ENCODE results near the gene PRDM16. TPM values are rescaled to one million over a fixed set of nuclear protein-coding genes. Genes with fewer than 3 reads are reported as not detected.

PRDM16 gene
- polyA plus RNA-seq, 1 of the 3 experiments (the other 2 are of a cell fraction): not detected

- no peak for TF ChIP-seq CTCF (IDR thresholded peaks at IDR 0.05)
- TF ChIP-seq NRF1 (IDR thresholded peaks at IDR 0.05; ENCODE audit: low read depth, low read length): no peak
- TF ChIP-seq USF2 (IDR thresholded peaks at IDR 0.05; ENCODE audit: borderline replicate concordance, low read depth, low read length): no peak
- TF ChIP-seq GATA2 (CRISPR knock-in tag; IDR thresholded peaks at IDR 0.05): no peak
Observed at GRCh38 chr1:3040004-3040403, 29.0 kb upstream of the PRDM16 start (continued).

- Histone ChIP-seq H3K79me2 (ENCODE audit: insufficient read depth) (no peaks in the 10 kb centered on the region), H3K9me2 (no peaks in the 10 kb centered on the region), H3K4me2 (no peak overlapping the region), H3K9ac (no peak overlapping the region), H2AFZ (ENCODE audit: low read depth) (no peak overlapping the region), H3F3A (replicated peaks; ENCODE audit: insufficient read depth) (no peaks in the 10 kb centered on the region), H3K27me3 (ENCODE audit: insufficient read depth) (no peaks in the 10 kb centered on the region), H3K4me3 (ENCODE audit: low read depth in 2 of 2, low read length in 1 of 2) (no peak overlapping the region), H4K20me1 (ENCODE audit: insufficient read depth) (no peaks in the 10 kb centered on the region), H3K27ac (ENCODE audit: low read depth in 2 of 2, low read length in 1 of 2) (no peak overlapping the region), H3K9me3 (no peaks in the 10 kb centered on the region), H3K4me1 (ENCODE audit: control insufficient read depth in 1 of 2, insufficient read depth in 2 of 2, low read depth in 1 of 2, low read length in 1 of 2) (no peaks in the 10 kb centered on the region), H3K36me3 (replicated peaks in 1 of 2; ENCODE audit: control insufficient read depth in 1 of 2, insufficient read depth in 2 of 2, low read length in 1 of 2) (no peaks in the 10 kb centered on the region)
- no peak for TF ChIP-seq PBX3 (IDR thresholded peaks at IDR 0.05)
- TF ChIP-seq EP300 (IDR thresholded peaks at IDR 0.05; ENCODE audit: borderline replicate concordance in 1 of 2, low read depth in 1 of 2, low read length in 1 of 2): no peak
- POLR2A ChIA-PET: no interaction called here
- CTCF ChIA-PET: interaction anchor here (0.9 kb wide), 1 partner anchor 30 kb away, joined by 3 read pairs; no protein-coding TSS in a partner anchor
- 51% methylated on average over 9 of the region's 9 CpGs for WGBS (ENCODE audit: low lambda C conversion rate)
- DNase-seq: no peak
Observed at GRCh38 chr1:3042481-3042880, 26.5 kb upstream of the PRDM16 start.

- CTCF ChIA-PET: no interaction called here
- Histone ChIP-seq H2AFZ (ENCODE audit: low read depth) (no peak overlapping the region), H3K27me3 (ENCODE audit: insufficient read depth) (no peaks in the 10 kb centered on the region), H4K20me1 (ENCODE audit: insufficient read depth) (no peaks in the 10 kb centered on the region), H3K9ac (no peak overlapping the region), H3K27ac (ENCODE audit: low read depth in 2 of 2, low read length in 1 of 2) (no peak overlapping the region), H3K4me3 (ENCODE audit: low read depth in 2 of 2, low read length in 1 of 2) (no peak overlapping the region), H3F3A (replicated peaks; ENCODE audit: insufficient read depth) (no peaks in the 10 kb centered on the region), H3K4me2 (no peak overlapping the region), H3K9me3 (no peaks in the 10 kb centered on the region), H3K9me2 (no peaks in the 10 kb centered on the region), H3K79me2 (ENCODE audit: insufficient read depth) (no peaks in the 10 kb centered on the region), H3K36me3 (replicated peaks in 1 of 2; ENCODE audit: control insufficient read depth in 1 of 2, insufficient read depth in 2 of 2, low read length in 1 of 2) (no peaks in the 10 kb centered on the region), H3K4me1 (ENCODE audit: control insufficient read depth in 1 of 2, insufficient read depth in 2 of 2, low read depth in 1 of 2, low read length in 1 of 2) (no peaks in the 10 kb centered on the region)
- DNase-seq: no peak
- POLR2A ChIA-PET: no interaction called here
- 0% methylated on average over 5 of the region's 7 CpGs for WGBS (ENCODE audit: low lambda C conversion rate)
- TF ChIP-seq ELF1 (IDR thresholded peaks at IDR 0.05): no peak
- TF ChIP-seq FOXM1 (IDR thresholded peaks at IDR 0.05; ENCODE audit: low read depth): no peak
- TF ChIP-seq MEF2A (IDR thresholded peaks at IDR 0.05; ENCODE audit: borderline replicate concordance, low read depth): no peak
- no peak for TF ChIP-seq SIN3A (IDR thresholded peaks at IDR 0.05; ENCODE audit: borderline replicate concordance, low read depth, low read length)
- no peak for TF ChIP-seq MAX (IDR thresholded peaks at IDR 0.05; ENCODE audit: low read depth)
- TF ChIP-seq RXRA (IDR thresholded peaks at IDR 0.05; ENCODE audit: borderline replicate concordance, low read depth): no peak
- TF ChIP-seq RFX5 (IDR thresholded peaks at IDR 0.05; ENCODE audit: low read length): no peak
- no peak for TF ChIP-seq EP300 (IDR thresholded peaks at IDR 0.05; ENCODE audit: borderline replicate concordance in 1 of 2, low read depth in 1 of 2, low read length in 1 of 2)
- no peak for TF ChIP-seq USF1 (IDR thresholded peaks at IDR 0.05; ENCODE audit: borderline replicate concordance, low read depth)
- no peak for TF ChIP-seq MXI1 (IDR thresholded peaks at IDR 0.05; ENCODE audit: low read depth, low read length)
- TF ChIP-seq TCF12 (IDR thresholded peaks at IDR 0.05): no peak
- no peak for TF ChIP-seq USF2 (IDR thresholded peaks at IDR 0.05; ENCODE audit: borderline replicate concordance, low read depth, low read length)
- no peak for TF ChIP-seq CHD2 (IDR thresholded peaks at IDR 0.05; ENCODE audit: low read length, partially characterized antibody)
Observed at GRCh38 chr1:3049164-3049563, 19.8 kb upstream of the PRDM16 start.

Data from SK-N-SH (cell line).